ENCODE measurements around the gene MCMBP. TPM values are rescaled to one million over a fixed set of nuclear protein-coding genes. Genes with fewer than 3 reads are reported as not detected.
"Not testable (repeated sequence)": the region's sequence is repeated elsewhere in the genome, so short reads cannot be mapped to it uniquely, and the experiment has no call there.

MCMBP gene
- total RNA-seq, 1 donor, result 48.1 TPM

- H3K4me1 ChIP-seq (ENCODE audit: insufficient read depth, low read length), result no peaks in the 10 kb centered on the region
- peaks cover 2% of the 10 kb centered on the region for H4K20me1 ChIP-seq (ENCODE audit: insufficient read depth, low read length)
- H3K27me3 ChIP-seq (ENCODE audit: insufficient read depth, low read length), result no peaks in the 10 kb centered on the region
- H3K9me3 ChIP-seq (ENCODE audit: low read depth, low read length), result no peaks in the 10 kb centered on the region
- DNase-seq (ENCODE audit: insufficient read length, low spot score, missing footprints), result no peak
- H3K36me3 ChIP-seq (ENCODE audit: insufficient read depth, low read length), result peaks cover 79% of the 10 kb centered on the region
- no peak overlapping the region for H2AFZ ChIP-seq (ENCODE audit: low read length)
- no peak overlapping the region for H3K4me3 ChIP-seq (ENCODE audit: insufficient read depth, low read length)
- H3K27ac ChIP-seq (ENCODE audit: low read depth, low read length), result no peak overlapping the region
- TF ChIP-seq CTCF (IDR thresholded peaks at IDR 0.05; ENCODE audit: extremely low read depth, low read depth, low read length), result no peak
- H3K79me2 ChIP-seq (ENCODE audit: insufficient read depth, low read length), result peaks cover 8% of the 10 kb centered on the region
- H3K4me2 ChIP-seq (ENCODE audit: insufficient read depth, low read length), result no peak overlapping the region
Observed at GRCh38 chr10:119910689-119911088, 38.0 kb upstream of the MCMBP start.

GRCh38 chr10:119908166-119908565, 35.5 kb upstream of the MCMBP start:
- no peak overlapping the region for H3K4me2 ChIP-seq (ENCODE audit: insufficient read depth, low read length)
- H3K36me3 ChIP-seq (ENCODE audit: insufficient read depth, low read length), result peaks cover 87% of the 10 kb centered on the region
- H3K4me3 ChIP-seq (ENCODE audit: insufficient read depth, low read length), result no peak overlapping the region
- DNase-seq (ENCODE audit: insufficient read length, low spot score, missing footprints), result no peak
- H3K4me1 ChIP-seq (ENCODE audit: insufficient read depth, low read length), result no peaks in the 10 kb centered on the region
- H2AFZ ChIP-seq (ENCODE audit: low read length), result no peak overlapping the region
- no peak overlapping the region for H3K27ac ChIP-seq (ENCODE audit: low read depth, low read length)
- peaks cover 5% of the 10 kb centered on the region for H4K20me1 ChIP-seq (ENCODE audit: insufficient read depth, low read length)
- no peaks in the 10 kb centered on the region for H3K9me3 ChIP-seq (ENCODE audit: low read depth, low read length)
- H3K79me2 ChIP-seq (ENCODE audit: insufficient read depth, low read length), result peaks cover 25% of the 10 kb centered on the region
- H3K27me3 ChIP-seq (ENCODE audit: insufficient read depth, low read length), result no peaks in the 10 kb centered on the region
- TF ChIP-seq CTCF (IDR thresholded peaks at IDR 0.05; ENCODE audit: extremely low read depth, low read depth, low read length), result no peak

- H3K9me3 ChIP-seq (ENCODE audit: low read depth, low read length); H4K20me1 ChIP-seq (ENCODE audit: insufficient read depth, low read length); H3K27me3 ChIP-seq (ENCODE audit: insufficient read depth, low read length); H3K4me1 ChIP-seq (ENCODE audit: insufficient read depth, low read length); H3K4me3 ChIP-seq (ENCODE audit: insufficient read depth, low read length); H3K4me2 ChIP-seq (ENCODE audit: insufficient read depth, low read length); H2AFZ ChIP-seq (ENCODE audit: low read length); DNase-seq (ENCODE audit: insufficient read length, low spot score, missing footprints); H3K27ac ChIP-seq (ENCODE audit: low read depth, low read length): not testable (repeated sequence)
- H3K36me3 ChIP-seq (ENCODE audit: insufficient read depth, low read length), result peaks cover 87% of the 10 kb centered on the region
- H3K79me2 ChIP-seq (ENCODE audit: insufficient read depth, low read length), result peaks cover 30% of the 10 kb centered on the region
Observed at GRCh38 chr10:119907695-119908094, 35.1 kb upstream of the MCMBP start.

GRCh38 chr10:119903946-119904666, 31.5 kb upstream of the MCMBP start:
- Histone ChIP-seq H3K36me3 (ENCODE audit: insufficient read depth, low read length) (peaks cover 63% of the 10 kb centered on the region), H3K79me2 (ENCODE audit: insufficient read depth, low read length) (peaks cover 65% of the 10 kb centered on the region), H4K20me1 (ENCODE audit: insufficient read depth, low read length) (peaks cover 24% of the 10 kb centered on the region)

More at GRCh38 chr10:119903946-119904666, 31.5 kb upstream of the MCMBP start:
- H3K4me1 ChIP-seq (ENCODE audit: insufficient read depth, low read length), result no peaks in the 10 kb centered on the region
- no peak overlapping the region for H3K27ac ChIP-seq (ENCODE audit: low read depth, low read length)
- no peaks in the 10 kb centered on the region for H3K27me3 ChIP-seq (ENCODE audit: insufficient read depth, low read length)
- no peak overlapping the region for H2AFZ ChIP-seq (ENCODE audit: low read length)
- no peak overlapping the region for H3K4me2 ChIP-seq (ENCODE audit: insufficient read depth, low read length)
- H3K9me3 ChIP-seq (ENCODE audit: low read depth, low read length), result no peaks in the 10 kb centered on the region
- H3K4me3 ChIP-seq (ENCODE audit: insufficient read depth, low read length), result no peak overlapping the region
- no peak for TF ChIP-seq CTCF (IDR thresholded peaks at IDR 0.05; ENCODE audit: extremely low read depth, low read depth, low read length)
- no peak for DNase-seq (ENCODE audit: insufficient read length, low spot score, missing footprints)

All from osteoblast (primary cell).